ENCODE measurements around the gene CYP27C1.

The CYP27C1 gene

DNA sequence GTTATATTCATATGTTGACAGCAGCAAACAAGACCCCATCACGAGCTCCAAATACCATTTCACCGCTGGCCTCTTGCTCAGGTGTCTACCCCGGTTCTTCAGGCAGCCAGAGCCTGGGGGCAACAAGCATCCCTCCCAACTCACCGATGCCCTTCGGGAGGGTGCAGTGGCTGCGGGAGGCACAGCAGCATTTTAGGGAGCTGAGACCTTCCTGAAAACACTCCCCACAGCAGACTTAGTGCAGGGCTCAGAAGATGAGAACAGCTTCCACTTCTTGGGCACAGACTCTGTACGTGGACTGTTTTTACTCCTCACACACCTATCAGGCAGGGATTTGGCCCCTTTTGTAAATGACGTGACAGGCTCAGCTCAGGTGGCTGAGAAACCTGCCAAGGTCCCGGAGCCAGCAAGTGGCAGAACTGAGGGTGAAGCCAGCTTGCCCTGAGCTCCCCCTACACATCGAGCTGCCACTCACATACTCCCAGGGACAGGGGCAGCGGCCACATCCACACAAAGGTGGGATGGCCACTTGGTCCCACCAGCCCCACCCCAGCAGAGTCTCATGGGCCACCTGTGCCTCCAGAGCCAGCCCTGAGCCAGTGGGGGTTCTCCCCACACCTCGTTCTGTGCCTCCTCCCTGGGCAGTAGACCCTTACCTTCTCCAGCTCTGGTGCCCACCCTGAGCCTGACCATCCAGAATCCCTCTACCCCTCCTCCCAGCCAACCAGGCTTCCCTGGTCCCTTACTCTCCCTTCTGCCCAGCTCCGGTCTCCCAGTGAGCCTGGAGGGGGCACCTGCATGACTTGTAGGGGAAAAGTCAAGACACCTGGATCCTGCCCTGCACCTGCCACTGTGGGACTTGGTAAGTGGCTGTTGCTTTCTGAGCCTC lies 28.5 kb downstream of the CYP27C1 start:
- no peak for DNase-seq

DNA sequence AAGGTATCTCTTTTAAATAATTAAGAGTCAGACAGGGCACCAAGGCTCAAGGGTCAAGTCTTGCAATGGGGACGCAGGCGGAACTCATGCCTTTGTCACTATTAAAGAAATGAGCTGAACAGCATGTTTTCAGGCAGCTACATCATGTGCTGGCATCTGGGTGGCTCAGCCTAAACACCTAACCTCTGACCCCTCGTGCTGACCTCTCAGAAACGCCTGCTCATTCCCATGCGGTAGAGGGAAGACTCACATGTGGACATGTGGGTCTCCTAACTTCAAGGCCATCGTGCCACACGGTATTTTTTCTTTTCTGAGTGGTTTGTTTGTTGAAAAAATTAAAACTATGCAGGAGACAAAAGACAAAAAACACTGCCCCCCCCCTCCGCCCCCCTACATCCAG lies 31.3 kb downstream of the CYP27C1 start:
- DNase-seq: no peak

DNA sequence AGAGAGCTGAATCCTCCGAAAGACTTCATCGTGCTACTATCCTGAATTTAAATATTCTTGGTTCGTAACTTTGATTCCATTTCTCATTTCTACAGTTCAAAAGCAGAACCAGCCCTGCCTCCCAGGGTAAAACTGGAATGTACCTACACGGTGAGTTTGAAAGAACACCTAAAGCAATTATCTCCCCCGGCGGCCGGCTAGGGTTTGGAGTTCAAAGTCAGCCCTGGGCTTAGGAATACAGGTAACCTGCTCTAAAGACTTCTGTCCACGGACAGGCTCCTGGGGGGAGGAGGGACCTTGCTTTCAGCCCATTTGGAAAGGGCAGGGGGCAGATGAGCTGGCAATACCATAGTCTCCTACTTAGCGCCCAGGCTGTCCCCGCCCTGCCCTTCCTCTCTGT lies 32.3 kb downstream of the CYP27C1 start:
- DNase-seq: no peak

DNA sequence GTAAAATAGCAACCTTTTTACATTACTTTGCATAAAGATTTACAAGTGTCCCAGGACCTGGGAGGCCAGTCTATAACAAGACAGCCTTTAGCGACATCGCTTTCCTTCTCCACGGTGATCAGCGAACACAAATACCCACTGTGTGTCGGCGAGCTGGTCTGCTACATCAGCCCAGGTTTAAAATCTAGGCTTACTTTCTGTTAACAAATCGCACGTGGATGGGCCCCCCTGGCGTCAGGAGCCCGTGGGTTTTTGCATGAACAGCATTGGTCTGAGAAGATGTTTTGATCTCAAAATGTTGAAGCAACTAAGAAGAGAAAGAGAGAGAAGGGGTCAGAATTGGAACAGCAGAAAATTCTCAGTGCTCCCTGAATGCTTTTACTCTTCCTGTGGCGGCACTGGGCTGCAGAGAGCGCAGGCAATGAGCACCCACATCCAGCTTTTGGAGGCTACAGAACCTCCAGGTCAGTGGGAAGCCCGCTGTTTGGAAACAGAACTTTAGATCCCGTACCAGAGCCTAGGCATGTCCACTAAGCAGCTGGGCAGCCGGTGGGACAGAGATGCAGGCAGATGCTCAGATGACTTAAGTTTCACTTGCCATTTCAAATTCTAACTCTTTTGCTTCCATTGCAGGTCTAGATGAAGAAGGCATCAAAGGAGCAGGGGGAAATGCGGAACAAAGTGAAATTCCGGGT lies 32.9 kb downstream of the CYP27C1 start:
- DNase-seq: no peak

GRCh38 chr2:127185705-127186104 lies 34.4 kb downstream of the CYP27C1 start:
- no peak for DNase-seq

DNA sequence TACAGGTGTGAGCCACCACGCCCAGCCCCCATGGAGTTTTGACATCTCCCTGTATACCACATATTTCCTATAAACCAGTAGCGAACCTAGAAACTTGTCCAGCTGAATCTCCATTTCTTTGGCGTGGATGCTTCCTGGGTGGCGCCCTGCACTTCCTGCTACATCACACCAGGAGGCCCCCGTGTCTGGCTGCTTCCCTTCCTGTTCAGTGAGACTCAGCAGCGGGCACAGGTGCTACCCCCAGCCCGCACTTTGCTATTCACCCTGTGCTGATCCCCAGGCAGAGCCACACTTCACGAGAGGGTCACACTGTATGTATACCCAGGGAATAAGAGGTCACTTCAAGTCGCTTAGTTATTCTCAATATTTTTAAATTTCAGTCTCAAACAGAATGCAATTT lies 35.0 kb downstream of the CYP27C1 start:
- no peak for DNase-seq

- DNase-seq: no peak
Observed at GRCh38 chr2:127183771-127184170, 36.3 kb downstream of the CYP27C1 start.

DNA sequence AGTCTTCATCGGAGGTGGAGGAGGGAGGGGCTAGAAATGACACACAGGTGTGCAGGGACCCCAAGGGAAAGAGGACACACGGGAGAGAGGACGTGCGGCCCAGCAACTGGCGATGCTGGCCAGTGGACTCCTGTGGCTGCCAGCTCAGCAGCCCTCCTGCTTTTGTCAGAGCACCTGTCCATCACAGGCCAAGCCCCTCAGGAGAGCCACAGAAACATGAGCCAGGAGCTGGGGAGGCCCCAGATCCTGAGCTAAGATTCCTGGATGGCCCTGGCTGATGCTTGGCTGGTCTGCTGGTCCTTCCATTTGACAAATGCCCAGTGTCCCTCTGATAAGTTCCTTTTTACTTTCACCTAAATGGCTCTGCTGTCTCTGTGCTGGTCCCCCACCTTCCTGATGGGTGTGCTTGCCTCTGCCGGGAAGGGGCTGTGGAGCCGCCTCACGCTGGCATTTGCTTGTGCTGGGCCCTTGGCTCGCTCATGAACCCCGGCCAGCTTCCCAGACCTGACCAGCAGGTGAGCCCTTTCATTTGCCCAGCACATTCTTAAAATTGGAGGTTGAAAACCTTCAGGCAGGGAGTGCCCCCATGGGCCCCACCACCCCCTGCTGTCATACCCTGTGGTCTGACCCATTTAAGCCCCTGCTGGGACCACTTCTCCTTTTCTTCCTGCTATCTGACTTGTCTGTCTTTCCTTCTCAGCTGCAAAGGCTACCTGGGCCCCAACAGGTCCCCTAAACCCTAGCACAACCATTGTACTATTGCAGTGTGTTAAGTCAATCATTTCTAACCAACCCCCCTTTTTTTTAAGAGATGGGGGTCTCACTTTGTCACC lies 37.3 kb downstream of the CYP27C1 start:
- DNase-seq: no peak

GRCh38 chr2:127181851-127182250 lies 38.2 kb downstream of the CYP27C1 start:
- no peak for DNase-seq

GRCh38 chr2:127179766-127180165 lies 40.3 kb downstream of the CYP27C1 start:
- DNase-seq: no peak

DNA sequence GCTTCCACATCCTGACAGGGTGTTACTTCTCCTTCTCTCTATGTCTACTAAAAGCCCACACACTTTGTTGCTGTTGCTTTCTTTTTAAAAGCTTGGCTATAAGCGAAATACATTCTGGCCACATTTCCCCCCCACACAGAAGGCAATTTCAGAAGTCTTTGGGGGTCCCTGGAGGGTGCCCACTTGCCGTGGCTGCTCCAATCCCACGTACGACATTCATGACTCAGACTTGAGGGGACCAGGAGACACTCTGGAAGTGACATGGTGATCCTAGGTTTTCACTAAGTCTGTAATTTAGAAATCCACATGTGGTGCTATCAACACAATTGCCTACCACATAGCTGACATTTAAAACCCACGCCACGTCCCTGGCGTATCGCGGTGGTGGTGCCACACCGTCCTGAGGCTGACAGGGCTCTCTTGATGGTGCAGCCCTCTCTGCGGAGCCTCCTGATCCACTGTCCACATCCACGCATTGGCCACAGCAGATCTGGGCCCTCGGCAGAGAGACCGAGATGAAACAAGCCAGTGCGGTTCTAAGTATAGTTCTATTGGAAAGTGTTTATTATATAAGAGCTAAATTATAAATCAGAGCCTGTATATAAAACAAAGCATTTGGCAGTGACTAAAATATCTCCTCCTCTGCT lies 42.4 kb downstream of the CYP27C1 start:
- DNase-seq: no peak

DNA sequence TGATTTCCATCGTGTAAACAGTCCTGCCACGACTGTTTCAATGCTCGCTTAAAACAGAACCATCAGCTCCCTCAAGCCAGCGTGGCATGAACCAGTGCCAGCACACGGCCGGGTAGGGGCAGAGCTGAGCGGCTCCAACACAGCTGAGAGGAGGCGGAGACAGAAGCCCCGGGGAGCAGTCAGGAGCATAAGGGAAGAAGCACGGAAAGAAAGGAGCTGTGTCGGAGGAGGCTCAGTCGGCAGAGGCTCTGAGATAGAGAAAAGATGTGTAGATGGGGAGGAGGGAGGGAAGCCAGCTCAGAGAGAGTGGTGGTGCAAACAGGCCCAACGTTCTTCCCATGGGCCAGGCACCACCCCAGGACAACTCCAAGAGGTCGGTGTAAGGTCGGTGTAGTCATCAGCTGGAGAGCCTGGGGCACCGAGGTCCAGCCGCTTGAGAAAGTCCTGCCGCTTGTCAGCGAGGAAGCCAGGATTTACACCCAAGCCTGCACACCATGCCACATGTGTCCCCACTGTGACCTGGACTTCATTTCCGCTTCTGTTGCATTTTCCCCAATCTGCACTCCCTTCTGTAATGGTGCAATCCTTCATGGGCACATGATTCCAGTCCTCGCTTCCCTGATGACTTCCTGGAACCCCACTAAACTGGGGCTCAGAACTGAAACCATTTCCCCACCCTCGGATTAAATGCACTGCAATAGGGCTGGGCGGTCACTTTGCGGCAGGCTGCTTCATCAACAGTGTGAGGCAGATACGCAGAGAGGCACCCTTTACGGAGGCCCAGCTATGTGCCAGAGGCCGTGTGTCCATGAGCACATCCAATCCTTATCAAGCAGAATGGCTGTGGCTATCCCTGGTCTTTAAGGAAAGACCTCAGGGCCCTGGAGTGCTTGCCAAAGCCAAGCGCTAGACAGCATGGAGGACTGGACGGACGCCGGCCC lies 43.5 kb downstream of the CYP27C1 start:
- DNase-seq: no peak

- DNase-seq: no peak
Observed at GRCh38 chr2:127175751-127176354, 44.2 kb downstream of the CYP27C1 start.

DNA sequence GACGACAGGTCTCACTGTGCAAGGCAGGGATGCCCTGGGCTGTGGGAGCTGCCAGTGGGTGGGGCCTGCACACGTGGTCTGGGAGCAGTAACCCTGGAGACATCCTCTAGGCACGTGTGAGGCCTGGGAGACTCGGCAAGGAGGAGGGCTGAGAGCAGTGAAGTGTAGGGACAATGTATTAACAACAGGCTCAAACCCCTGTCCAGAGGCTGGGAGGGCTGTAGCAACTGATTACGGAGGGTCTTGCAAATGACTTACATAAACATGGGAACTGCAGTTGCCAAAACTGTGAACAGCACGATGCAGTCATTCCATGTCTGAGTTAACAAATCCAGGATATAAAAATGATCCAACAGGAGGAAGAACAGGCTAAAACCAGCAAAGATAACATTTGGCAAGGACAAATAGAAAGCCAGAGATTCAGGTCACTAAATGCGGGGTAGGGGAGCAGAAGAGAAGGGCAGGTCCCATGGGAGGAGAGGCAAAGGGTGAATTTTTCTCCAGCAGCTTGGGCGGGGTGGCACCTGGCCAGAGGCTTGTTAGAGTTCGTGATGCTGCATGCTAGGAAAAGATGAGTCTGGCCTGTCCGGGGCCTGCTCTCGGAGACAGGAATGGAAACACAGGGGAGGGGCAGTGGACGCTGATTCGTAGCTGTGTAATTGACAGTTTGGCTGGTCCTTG lies 44.9 kb downstream of the CYP27C1 start:
- DNase-seq: no peak

- no peak for DNase-seq
Observed at GRCh38 chr2:127174640-127175039, 45.5 kb downstream of the CYP27C1 start.

GRCh38 chr2:127174136-127174535 lies 46.0 kb downstream of the CYP27C1 start:
- DNase-seq: no peak

- DNase-seq: no peak
Observed at GRCh38 chr2:127173057-127173456, 47.0 kb downstream of the CYP27C1 start.

GRCh38 chr2:127172306-127172705 lies 47.8 kb downstream of the CYP27C1 start:
- no peak for DNase-seq

DNA sequence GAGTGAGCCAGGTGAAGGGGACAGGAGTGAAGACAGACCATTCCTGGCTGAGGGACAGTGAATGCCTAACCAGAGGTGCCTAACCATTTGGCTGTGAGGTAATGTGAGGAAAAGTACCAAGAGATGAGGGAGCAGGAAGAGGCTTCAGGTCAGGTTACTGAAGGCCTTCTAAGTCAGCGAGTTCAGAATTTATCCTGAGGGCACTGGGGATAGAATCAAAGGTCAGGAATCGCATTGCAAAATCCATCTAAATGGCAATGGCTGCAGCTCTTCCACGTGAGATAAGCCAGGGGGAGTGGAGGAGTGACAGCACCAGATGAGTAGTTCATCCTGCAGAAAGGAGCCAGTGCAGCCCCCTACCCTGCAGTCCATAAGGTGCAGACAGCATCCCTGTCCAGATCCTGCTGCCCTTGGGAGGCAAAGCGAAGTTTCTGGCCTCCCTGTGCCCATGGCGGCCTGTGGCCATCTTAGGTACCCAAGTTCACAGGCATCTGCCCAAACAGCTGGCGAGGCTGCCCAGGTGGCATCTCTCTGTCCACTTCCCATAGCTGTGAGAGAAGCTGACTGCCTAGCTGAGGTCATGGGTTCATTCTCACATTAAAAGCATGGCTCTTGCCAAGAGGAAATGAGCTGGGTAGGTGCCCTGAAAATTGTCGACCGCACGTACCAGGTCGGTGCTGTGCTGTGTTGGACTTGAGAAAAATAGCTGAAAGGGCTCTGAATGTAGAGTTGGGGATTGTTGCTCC lies 49.5 kb downstream of the CYP27C1 start:
- no peak for DNase-seq

GRCh38 chr2:127170021-127170420 lies 50.1 kb downstream of the CYP27C1 start:
- no peak for DNase-seq
